GM12864 (cell line): ENCODE data around the gene MACF1.

Experiments used
- DNase-seq: peaks from one replicate; pipeline ENCODE4 v3.0.0-alpha.2; 2011; ENCODE audit warnings: low read depth
- H3K4me3 ChIP-seq: 2 replicates; pipeline ENCODE4 v1.5.1; 2011; ENCODE audit warnings: mild to moderate bottlenecking, low read depth, low read length, control low read depth
- TF ChIP-seq, protein P1 (sequence below): IDR thresholded peaks from 2 replicates; pipeline ENCODE4 v1.5.1; 2011; ENCODE audit warnings: low read depth, mild to moderate bottlenecking, moderate library complexity, low read length, control low read depth, inconsistent platforms; ENCODE audit errors: missing control alignments

The MACF1 gene

GRCh38 chr1:39250460-39251240 is 46.2 kb downstream of the MACF1 start:
- TF ChIP-seq, protein P1, sequence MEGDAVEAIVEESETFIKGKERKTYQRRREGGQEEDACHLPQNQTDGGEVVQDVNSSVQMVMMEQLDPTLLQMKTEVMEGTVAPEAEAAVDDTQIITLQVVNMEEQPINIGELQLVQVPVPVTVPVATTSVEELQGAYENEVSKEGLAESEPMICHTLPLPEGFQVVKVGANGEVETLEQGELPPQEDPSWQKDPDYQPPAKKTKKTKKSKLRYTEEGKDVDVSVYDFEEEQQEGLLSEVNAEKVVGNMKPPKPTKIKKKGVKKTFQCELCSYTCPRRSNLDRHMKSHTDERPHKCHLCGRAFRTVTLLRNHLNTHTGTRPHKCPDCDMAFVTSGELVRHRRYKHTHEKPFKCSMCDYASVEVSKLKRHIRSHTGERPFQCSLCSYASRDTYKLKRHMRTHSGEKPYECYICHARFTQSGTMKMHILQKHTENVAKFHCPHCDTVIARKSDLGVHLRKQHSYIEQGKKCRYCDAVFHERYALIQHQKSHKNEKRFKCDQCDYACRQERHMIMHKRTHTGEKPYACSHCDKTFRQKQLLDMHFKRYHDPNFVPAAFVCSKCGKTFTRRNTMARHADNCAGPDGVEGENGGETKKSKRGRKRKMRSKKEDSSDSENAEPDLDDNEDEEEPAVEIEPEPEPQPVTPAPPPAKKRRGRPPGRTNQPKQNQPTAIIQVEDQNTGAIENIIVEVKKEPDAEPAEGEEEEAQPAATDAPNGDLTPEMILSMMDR: no peak
- no peak for DNase-seq
- no peak overlapping the region for H3K4me3 ChIP-seq

DNA sequence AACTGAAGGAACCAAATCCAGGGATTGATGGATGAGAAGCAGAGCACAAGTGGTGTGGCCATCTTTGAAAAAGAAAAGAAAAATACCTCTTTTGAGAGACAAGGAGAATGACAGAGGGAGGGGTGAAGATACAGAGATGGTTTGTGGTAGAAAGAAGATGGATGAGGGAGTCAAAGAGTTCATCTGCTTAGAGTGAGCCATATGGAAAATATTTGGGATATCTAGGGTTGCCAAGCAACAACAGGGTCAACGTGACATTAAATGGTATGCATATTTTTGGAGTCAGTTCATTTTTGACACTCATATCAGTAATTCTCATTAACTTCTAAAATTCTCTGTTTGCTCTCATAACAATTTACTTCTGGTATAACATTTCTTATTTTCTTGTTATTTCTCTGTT is 50.7 kb downstream of the MACF1 start:
- H3K4me3 ChIP-seq: no peak overlapping the region
- no peak for DNase-seq
- TF ChIP-seq, protein P1: no peak

GRCh38 chr1:39258146-39258924 is 53.8 kb downstream of the MACF1 start:
- TF ChIP-seq, protein P1: peak; percentile 91
- no peak for DNase-seq
- H3K4me3 ChIP-seq: no peak overlapping the region

- no peak overlapping the region for H3K4me3 ChIP-seq
- no peak for DNase-seq
- TF ChIP-seq, protein P1: no peak
Measured at GRCh38 chr1:39258925-39259244, 54.4 kb downstream of the MACF1 start.

GRCh38 chr1:39261712-39262221 is 57.3 kb downstream of the MACF1 start:
- DNase-seq: no peak

DNA sequence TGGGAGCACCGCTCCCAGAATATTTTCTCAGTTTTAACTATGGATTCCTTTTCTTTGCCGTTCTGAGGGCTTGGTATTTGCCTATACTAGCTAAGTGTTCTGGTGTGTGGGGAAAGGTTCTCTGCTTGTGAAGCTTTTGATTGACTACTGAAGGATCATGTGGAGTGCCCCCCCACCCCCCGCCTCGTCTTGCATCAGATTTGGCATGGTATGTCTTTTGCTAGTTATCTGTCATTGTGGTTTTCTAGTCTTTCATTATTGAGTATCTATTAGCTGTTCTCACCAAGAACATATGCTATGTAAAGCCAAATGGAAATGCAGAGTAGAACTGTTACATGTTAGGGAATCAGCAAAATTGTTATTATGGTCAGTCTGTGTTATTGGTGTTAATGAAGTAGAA is 58.3 kb downstream of the MACF1 start:
- TF ChIP-seq, protein P1: no peak
- no peak for DNase-seq
- H3K4me3 ChIP-seq: no peak overlapping the region

More at GRCh38 chr1:39261712-39262221, 57.3 kb downstream of the MACF1 start:
- TF ChIP-seq, protein P1: no peak
- no peak overlapping the region for H3K4me3 ChIP-seq

GRCh38 chr1:39266269-39266668 is 61.8 kb downstream of the MACF1 start:
- no peak overlapping the region for H3K4me3 ChIP-seq
- DNase-seq: no peak
- TF ChIP-seq, protein P1: peak; percentile 26
